Karpas-422 (cell line): ENCODE results near the gene KIF25. TPM values are rescaled to one million over a fixed set of nuclear protein-coding genes. Genes with fewer than 3 reads are reported as not detected.

Source experiments
- DNase-seq: peaks from one replicate; pipeline ENCODE4 v3.0.0-alpha.2; 2015
- H2AFZ ChIP-seq: fragments of 200-600 bp; sonication (generic); 2 replicates; pipeline ENCODE4 v1.6.1; 2014; ENCODE audit warnings: antibody characterized with exemption, low read length, mixed read lengths
- H3K27ac ChIP-seq: fragments of 200-600 bp; sonication (generic); 2 replicates; pipeline ENCODE4 v1.5.1; 2014; ENCODE audit warnings: mild to moderate bottlenecking, low read length, moderate library complexity
- H3K27me3 ChIP-seq: fragments of 200-600 bp; sonication (generic); 2 replicates; pipeline ENCODE4 v1.6.1; 2014; ENCODE audit warnings: low read length, mixed read lengths
- H3K36me3 ChIP-seq: fragments of 200-600 bp; sonication (generic); 2 replicates; pipeline ENCODE4 v1.6.1; 2014; ENCODE audit warnings: low read length, mixed read lengths; ENCODE audit not compliant: insufficient read depth
- H3K4me1 ChIP-seq: fragments of 200-600 bp; sonication (generic); 2 replicates; pipeline ENCODE4 v1.6.1; 2014; ENCODE audit warnings: mild to moderate bottlenecking, low read length, mixed read lengths
- H3K4me2 ChIP-seq: fragments of 200-600 bp; sonication (generic); 2 replicates; pipeline ENCODE4 v1.6.1; 2014; ENCODE audit warnings: low read length, low read depth, mild to moderate bottlenecking; ENCODE audit not compliant: poor library complexity, severe bottlenecking
- H3K4me3 ChIP-seq: fragments of 200-600 bp; sonication (generic); 2 replicates; pipeline ENCODE4 v1.5.1; 2014; ENCODE audit warnings: mild to moderate bottlenecking, antibody characterized with exemption, low read length, mixed read lengths
- H3K79me2 ChIP-seq: fragments of 200-600 bp; sonication (generic); 2 replicates; pipeline ENCODE4 v1.6.1; 2014; ENCODE audit warnings: mild to moderate bottlenecking, low read length, mixed read lengths
- H3K9ac ChIP-seq: fragments of 200-600 bp; sonication (generic); 2 replicates; pipeline ENCODE4 v1.6.0; 2014; ENCODE audit warnings: low read length
- H3K9me2 ChIP-seq: fragments of 200-600 bp; sonication (generic), shearing (Covaris generic); replicated peaks from 2 replicates; pipeline ENCODE4 v1.6.0; 2014; ENCODE audit warnings: mild to moderate bottlenecking, low read length, moderate library complexity; ENCODE audit not compliant: insufficient read depth
- H3K9me3 ChIP-seq: fragments of 300-700, 200-600 bp; sonication (generic); 2 replicates; pipeline ENCODE4 v1.6.1; 2014; ENCODE audit warnings: low read length, mixed read lengths
- H4K20me1 ChIP-seq: fragments of 200-600 bp; sonication (generic); 2 replicates; pipeline ENCODE4 v1.6.1; 2014; ENCODE audit warnings: mild to moderate bottlenecking, antibody characterized with exemption, low read length, low read depth; ENCODE audit not compliant: insufficient read depth
- total RNA-seq: library from RNA; depleted of rRNA; stranded (reverse); fragments of >200 nt; shearing (Covaris generic); gene quantifications from 2 replicates; pipeline ENCODE4 v1.2.3, GENCODE V29; 2014; ENCODE audit warnings: low replicate concordance

KIF25 gene
- total RNA-seq, 1 experiment from 2014 or later, result not detected

DNA sequence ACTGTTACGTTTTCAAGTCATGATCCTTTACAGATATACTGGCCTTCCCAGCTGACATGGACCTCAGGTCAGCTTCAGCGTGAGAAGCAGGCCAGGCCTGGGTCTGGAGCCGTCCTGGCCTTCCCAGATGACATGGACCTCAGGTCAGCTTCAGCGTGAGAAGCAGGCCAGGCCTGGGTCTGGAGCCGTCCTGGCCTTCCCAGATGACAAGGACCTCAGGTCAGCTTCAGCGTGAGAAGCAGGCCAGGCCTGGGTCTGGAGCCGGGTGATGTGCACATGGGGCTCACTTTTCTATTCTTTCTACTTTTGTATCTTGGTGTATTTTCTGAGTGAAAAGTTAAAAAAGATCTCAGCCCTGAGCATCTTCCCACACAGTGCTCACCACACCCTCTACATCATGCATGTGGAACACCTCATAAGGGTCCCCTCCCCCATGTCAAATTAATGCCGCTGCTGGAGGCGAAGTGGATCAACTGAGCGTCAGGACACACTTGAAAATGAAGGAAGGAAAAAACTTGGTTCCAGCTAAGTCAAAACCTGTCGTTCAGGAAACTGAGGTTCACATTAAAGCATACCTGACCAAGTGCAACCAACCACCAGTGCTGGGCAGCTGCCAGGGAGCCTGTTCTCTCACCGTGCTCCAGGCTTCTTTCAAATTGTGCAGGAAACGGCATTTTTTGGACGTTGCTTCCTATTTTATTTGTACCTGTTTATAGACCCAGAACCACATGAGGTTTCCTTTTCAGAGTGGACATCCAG is 32.2 kb downstream of the KIF25 start:
- no peaks in the 10 kb centered on the region for H3K36me3 ChIP-seq
- H3K79me2 ChIP-seq, result no peaks in the 10 kb centered on the region
- no peak overlapping the region for H3K4me2 ChIP-seq
- no peaks in the 10 kb centered on the region for H3K4me1 ChIP-seq
- no peak overlapping the region for H3K27ac ChIP-seq
- H3K9ac ChIP-seq, result no peak overlapping the region
- DNase-seq, result no peak
- no peaks in the 10 kb centered on the region for H3K9me3 ChIP-seq
- H3K27me3 ChIP-seq, result no peaks in the 10 kb centered on the region
- H3K9me2 ChIP-seq, result no peaks in the 10 kb centered on the region
- H4K20me1 ChIP-seq, result no peaks in the 10 kb centered on the region
- no peak overlapping the region for H2AFZ ChIP-seq
- H3K4me3 ChIP-seq, result no peak overlapping the region

DNA sequence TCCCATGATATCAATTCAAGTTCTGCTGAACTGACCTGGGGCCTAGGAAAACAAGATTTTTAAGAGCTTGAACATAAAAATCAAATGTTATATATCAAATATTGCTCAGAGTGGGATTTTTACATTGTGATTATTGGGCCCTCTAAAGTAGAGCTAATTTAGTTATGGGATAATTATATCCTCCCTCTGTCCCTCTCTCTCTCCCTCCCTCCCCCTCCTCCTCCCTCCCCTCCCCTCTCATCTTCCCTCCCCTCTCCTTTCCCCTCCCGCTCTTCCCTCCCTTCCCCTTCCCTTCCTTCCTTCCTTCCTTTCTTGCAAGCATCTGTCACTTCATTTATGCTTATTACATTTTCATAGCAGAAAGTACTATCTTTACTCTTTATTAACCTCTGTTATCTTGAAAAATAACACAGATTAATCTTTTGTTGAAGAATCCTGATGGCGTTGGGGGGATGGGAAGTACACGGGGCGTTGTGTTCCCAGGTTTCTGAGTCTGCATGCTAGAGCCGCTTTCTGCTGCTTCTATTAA is 32.8 kb downstream of the KIF25 start:
- Histone ChIP-seq H3K4me1 (no peaks in the 10 kb centered on the region), H3K4me3 (no peak overlapping the region), H3K79me2 (no peaks in the 10 kb centered on the region)

DNA sequence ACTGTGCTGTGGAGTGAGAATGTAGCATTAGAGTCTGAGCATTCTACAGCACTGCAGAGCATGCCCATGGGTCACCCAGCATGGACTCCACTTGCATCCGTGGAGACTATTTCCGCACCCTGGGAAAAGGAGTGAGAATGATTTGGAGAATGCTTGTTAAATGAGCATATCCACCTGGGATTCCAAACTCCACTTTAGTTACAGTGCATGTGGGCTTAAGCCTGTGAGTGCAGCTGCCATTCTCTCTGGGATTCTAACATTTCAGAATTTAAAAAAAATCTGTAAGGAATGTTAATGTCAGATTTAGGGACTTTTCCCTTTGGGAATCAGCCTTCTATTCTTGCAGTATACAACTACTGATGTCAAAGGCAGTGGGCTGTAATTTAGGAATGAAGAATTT is 33.4 kb downstream of the KIF25 start:
- Histone ChIP-seq H3K4me1 (no peaks in the 10 kb centered on the region), H3K4me2 (no peak overlapping the region), H3K27ac (no peak overlapping the region), H2AFZ (no peak overlapping the region), H3K36me3 (no peaks in the 10 kb centered on the region), H3K79me2 (no peaks in the 10 kb centered on the region), H3K9ac (no peak overlapping the region), H3K9me3 (no peaks in the 10 kb centered on the region), H4K20me1 (no peaks in the 10 kb centered on the region), H3K4me3 (no peak overlapping the region), H3K9me2 (no peaks in the 10 kb centered on the region), H3K27me3 (no peaks in the 10 kb centered on the region)
- no peak for DNase-seq

More for the DNA sequence above, 32.8 kb downstream of the KIF25 start:
- DNase-seq, result no peak
- no peaks in the 10 kb centered on the region for H3K36me3 ChIP-seq
- no peaks in the 10 kb centered on the region for H3K9me3 ChIP-seq
- no peak overlapping the region for H3K4me2 ChIP-seq
- H3K9me2 ChIP-seq, result no peaks in the 10 kb centered on the region
- H4K20me1 ChIP-seq, result no peaks in the 10 kb centered on the region
- H2AFZ ChIP-seq, result no peak overlapping the region
- no peaks in the 10 kb centered on the region for H3K27me3 ChIP-seq
- H3K27ac ChIP-seq, result no peak overlapping the region
- H3K9ac ChIP-seq, result no peak overlapping the region

DNA sequence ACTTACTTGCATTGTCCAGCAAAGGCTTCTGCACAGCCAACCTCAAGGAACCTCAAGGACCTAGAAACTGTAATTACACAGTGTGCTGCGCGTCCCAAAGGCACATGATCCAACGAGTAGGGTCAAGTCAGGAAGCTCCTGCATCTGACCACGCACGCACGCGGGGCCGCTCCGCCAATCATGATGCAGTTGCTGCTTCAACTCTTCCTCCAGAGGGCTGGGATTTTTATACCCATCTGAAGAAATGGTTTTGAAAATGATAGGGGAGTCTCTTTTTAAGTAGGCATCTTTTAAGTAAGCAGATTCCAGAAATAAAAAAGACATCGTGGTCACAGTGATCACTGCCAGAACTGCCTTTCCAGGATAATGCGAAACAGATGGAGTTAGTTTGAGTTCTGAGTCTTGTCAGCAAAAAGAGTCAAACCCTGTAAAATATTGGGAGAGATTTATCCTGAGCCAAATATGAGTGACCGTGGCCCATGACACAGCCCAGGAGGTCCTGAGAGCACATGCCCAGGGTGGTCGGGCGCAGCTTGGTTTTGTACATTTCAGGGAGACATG is 34.0 kb downstream of the KIF25 start:
- no peak overlapping the region for H2AFZ ChIP-seq
- no peak overlapping the region for H3K4me2 ChIP-seq
- H3K79me2 ChIP-seq, result no peaks in the 10 kb centered on the region
- H3K4me3 ChIP-seq, result no peak overlapping the region
- no peak overlapping the region for H3K9ac ChIP-seq
- H3K36me3 ChIP-seq, result no peaks in the 10 kb centered on the region
- H3K9me2 ChIP-seq, result no peaks in the 10 kb centered on the region
- no peaks in the 10 kb centered on the region for H3K27me3 ChIP-seq
- H3K9me3 ChIP-seq, result no peaks in the 10 kb centered on the region
- no peaks in the 10 kb centered on the region for H3K4me1 ChIP-seq
- no peak overlapping the region for H3K27ac ChIP-seq
- H4K20me1 ChIP-seq, result no peaks in the 10 kb centered on the region
- DNase-seq, result no peak

DNA sequence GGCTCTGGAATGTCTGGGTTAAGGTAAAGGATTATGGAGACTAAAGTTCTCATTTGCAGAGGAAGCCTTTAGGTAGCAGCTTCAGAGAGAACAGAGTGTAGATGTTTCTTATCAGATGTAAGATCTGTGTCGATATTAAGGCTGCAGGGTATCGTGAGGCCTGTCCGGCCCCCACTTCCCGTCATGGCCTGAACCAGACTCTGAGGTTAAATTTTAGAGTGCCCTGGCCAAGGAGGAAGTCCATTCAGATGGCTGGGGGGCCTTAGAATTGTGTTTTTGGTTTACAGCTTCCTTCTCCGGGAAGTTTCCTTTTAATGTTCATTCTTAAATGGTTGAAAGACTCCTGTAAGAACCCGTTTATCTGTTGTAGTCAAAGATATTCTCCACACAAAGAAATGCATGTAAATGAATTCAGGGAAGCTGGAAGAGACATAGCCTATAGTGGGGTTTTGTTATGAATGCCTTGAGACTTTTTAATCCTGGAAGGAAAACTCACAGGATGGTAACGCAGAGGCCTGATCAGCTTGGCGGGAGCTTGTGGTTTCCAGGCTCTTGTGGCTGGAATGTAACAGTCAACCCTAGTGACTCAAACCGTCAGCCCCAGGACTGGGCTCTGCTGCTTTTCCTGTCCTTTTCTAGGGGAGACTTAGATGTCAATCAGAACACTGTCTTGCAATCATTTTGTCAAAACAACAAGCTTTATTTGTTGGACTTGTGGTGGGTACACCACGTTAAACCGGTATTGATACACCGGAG is 34.7 kb downstream of the KIF25 start:
- no peak for DNase-seq
- H4K20me1 ChIP-seq, result no peaks in the 10 kb centered on the region

DNA sequence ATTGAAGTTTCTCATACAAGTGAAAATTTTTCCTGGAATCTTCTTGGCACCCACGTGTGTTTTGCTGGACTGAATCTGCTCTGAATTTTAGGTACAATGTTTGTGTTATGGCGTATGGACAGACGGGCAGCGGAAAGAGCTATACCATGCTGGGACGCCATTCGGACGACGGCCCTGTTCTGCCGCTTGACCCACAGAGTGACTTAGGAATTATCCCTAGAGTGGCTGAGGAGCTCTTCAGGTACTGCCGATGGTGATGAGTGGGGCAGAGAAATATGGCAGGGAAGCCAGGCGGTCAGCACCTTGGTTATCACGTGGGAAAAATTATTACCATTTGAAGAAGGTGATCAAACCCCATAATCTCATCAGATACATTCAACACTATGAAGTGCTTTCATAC is 36.3 kb downstream of the KIF25 start:
- no peaks in the 10 kb centered on the region for H3K36me3 ChIP-seq
- H3K4me3 ChIP-seq, result no peak overlapping the region
- H3K4me2 ChIP-seq, result no peak overlapping the region
- no peaks in the 10 kb centered on the region for H3K9me2 ChIP-seq
- H3K79me2 ChIP-seq, result no peaks in the 10 kb centered on the region
- H4K20me1 ChIP-seq, result no peaks in the 10 kb centered on the region
- H3K27me3 ChIP-seq, result no peaks in the 10 kb centered on the region
- H2AFZ ChIP-seq, result no peak overlapping the region
- H3K9ac ChIP-seq, result no peak overlapping the region
- no peaks in the 10 kb centered on the region for H3K9me3 ChIP-seq
- DNase-seq, result no peak
- H3K27ac ChIP-seq, result no peak overlapping the region
- no peaks in the 10 kb centered on the region for H3K4me1 ChIP-seq

More for the DNA sequence above, 34.7 kb downstream of the KIF25 start:
- Histone ChIP-seq H3K79me2 (no peaks in the 10 kb centered on the region), H3K4me1 (no peaks in the 10 kb centered on the region), H3K4me2 (no peak overlapping the region), H3K27ac (no peak overlapping the region), H3K36me3 (no peaks in the 10 kb centered on the region), H3K9me3 (no peaks in the 10 kb centered on the region), H2AFZ (no peak overlapping the region), H3K27me3 (no peaks in the 10 kb centered on the region), H3K9me2 (no peaks in the 10 kb centered on the region), H3K4me3 (no peak overlapping the region), H3K9ac (no peak overlapping the region)

DNA sequence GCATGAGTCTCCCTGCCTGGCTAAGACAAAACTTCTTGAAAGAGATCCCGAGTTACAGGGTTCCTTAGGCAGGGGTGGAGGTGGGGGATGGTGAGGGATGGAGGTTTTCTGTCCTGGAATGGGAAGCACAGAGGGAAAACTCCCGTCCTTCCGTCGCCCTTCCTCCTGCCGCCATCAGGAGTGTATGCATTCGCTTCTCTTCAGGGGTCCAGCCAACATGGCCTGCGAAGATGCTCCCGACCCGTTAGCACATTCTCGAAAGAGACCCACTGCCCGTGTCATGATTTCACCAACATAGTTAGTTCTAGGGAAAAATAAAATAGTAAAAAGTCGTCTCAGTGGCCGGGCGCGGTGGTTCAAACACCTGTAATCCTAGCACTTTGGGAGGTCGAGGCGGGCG is 37.1 kb downstream of the KIF25 start:
- 0 out of 2 replicates have a peak, but pooled peaks cover 3% of the 10 kb centered on the region for H3K27me3 ChIP-seq
- no peak overlapping the region for H3K4me3 ChIP-seq
- H3K4me2 ChIP-seq, result no peak overlapping the region
- no peak overlapping the region for H3K9ac ChIP-seq
- no peaks in the 10 kb centered on the region for H3K36me3 ChIP-seq
- H3K27ac ChIP-seq, result no peak overlapping the region
- no peaks in the 10 kb centered on the region for H3K9me2 ChIP-seq
- no peaks in the 10 kb centered on the region for H4K20me1 ChIP-seq
- 0 out of 2 replicates have a peak, but pooled peaks cover 3% of the 10 kb centered on the region for H3K9me3 ChIP-seq
- H3K79me2 ChIP-seq, result no peaks in the 10 kb centered on the region
- no peaks in the 10 kb centered on the region for H3K4me1 ChIP-seq
- no peak overlapping the region for H2AFZ ChIP-seq
- DNase-seq, result no peak

DNA sequence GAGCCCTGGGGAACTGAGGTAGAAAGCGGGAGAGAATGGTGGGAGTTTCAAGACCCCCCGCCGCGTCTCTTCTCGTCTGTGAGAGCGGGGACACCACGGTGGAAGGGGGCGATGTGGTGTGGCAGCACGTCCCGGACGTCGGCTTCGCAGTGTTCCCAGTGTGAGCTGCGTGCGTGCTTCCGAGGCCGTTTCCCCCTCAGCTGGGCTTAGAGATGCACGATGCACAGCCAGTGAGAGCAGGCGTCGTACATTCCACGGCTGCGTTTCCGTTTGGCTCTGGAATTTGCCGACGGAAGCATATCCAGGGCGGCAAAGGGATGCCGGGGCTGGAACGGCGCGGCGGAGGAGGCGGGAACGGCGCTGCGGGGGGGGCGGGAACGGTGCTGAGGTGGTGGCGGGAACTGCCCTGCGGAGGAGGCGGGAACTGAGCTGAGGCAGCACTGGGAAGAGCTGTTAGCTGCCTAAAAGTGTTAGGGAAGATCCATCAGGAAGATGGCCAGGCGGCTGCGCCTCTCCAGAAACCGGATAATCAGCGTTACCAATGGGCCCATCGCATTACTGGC is 37.7 kb downstream of the KIF25 start:
- H3K4me3 ChIP-seq, result no peak overlapping the region
- no peak overlapping the region for H3K4me2 ChIP-seq
- no peaks in the 10 kb centered on the region for H4K20me1 ChIP-seq
- H3K9me2 ChIP-seq, result no peaks in the 10 kb centered on the region
- H3K4me1 ChIP-seq, result no peaks in the 10 kb centered on the region
- H3K27ac ChIP-seq, result no peak overlapping the region
- H3K27me3 ChIP-seq, result 0 out of 2 replicates have a peak, but pooled peaks cover 3% of the 10 kb centered on the region
- no peak overlapping the region for H3K9ac ChIP-seq
- no peaks in the 10 kb centered on the region for H3K79me2 ChIP-seq
- no peak for DNase-seq
- no peak overlapping the region for H2AFZ ChIP-seq
- no peaks in the 10 kb centered on the region for H3K36me3 ChIP-seq
- H3K9me3 ChIP-seq, result 0 out of 2 replicates have a peak, but pooled peaks cover 3% of the 10 kb centered on the region
